EL (cell line): Measurements from ENCODE around the gene TSPAN3.
A peak's percentile ranks its signal among the peaks of the same experiment; 100 is the strongest.

Experiments
- DNase-seq: peaks from one replicate; pipeline ENCODE4 v3.0.0-alpha.2; 2016

The TSPAN3 gene

GRCh38 chr15:77032647-77033416 lies 38.1 kb downstream of the TSPAN3 start:
- no peak for DNase-seq

GRCh38 chr15:77032052-77032646 lies 38.8 kb downstream of the TSPAN3 start:
- DNase-seq: no peak

GRCh38 chr15:77031376-77032050 lies 39.4 kb downstream of the TSPAN3 start:
- peak; percentile 26 for DNase-seq

GRCh38 chr15:77030928-77031375 lies 40.0 kb downstream of the TSPAN3 start:
- no peak for DNase-seq

GRCh38 chr15:77030048-77030927 lies 40.6 kb downstream of the TSPAN3 start:
- no peak for DNase-seq

GRCh38 chr15:77029166-77030047 lies 41.5 kb downstream of the TSPAN3 start:
- DNase-seq: no peak

- DNase-seq: no peak
These were observed 42.3 kb downstream of the TSPAN3 start for GRCh38 chr15:77028451-77029165.

GRCh38 chr15:77027697-77028450 lies 43.0 kb downstream of the TSPAN3 start:
- peak; percentile 23 for DNase-seq

- DNase-seq: no peak
These were observed 43.7 kb downstream of the TSPAN3 start for GRCh38 chr15:77027111-77027696.

GRCh38 chr15:77026501-77027110 lies 44.3 kb downstream of the TSPAN3 start:
- no peak for DNase-seq

- DNase-seq: no peak
These were observed 44.9 kb downstream of the TSPAN3 start for GRCh38 chr15:77025941-77026411.

- DNase-seq: no peak
These were observed 45.6 kb downstream of the TSPAN3 start for GRCh38 chr15:77025083-77025901.

GRCh38 chr15:77024273-77025082 lies 46.4 kb downstream of the TSPAN3 start:
- peak; percentile 49 for DNase-seq

- DNase-seq: no peak
These were observed 47.2 kb downstream of the TSPAN3 start for GRCh38 chr15:77023576-77024272.

- DNase-seq: no peak
These were observed 48.0 kb downstream of the TSPAN3 start for GRCh38 chr15:77022646-77023575.
